SK-N-SH (cell line): ENCODE results near the gene ENTHD1.

Experiments
- EP300 ChIP-seq, 2 experiments: IDR thresholded peaks; 2 replicates each; pipeline versions ENCODE4 v1.4.0 to v1.6.1; 2012; ENCODE audit warnings: borderline replicate concordance in 1 of 2, low read depth in 1 of 2, low read length in 1 of 2
- FOXJ3 ChIP-seq: sonication (generic); formaldehyde crosslinking; IDR thresholded peaks from 2 replicates; pipeline ENCODE4 v1.5.1; 2020; ENCODE audit warnings: mild to moderate bottlenecking, missing genetic modification reagents
- MEF2A ChIP-seq: IDR thresholded peaks from 2 replicates; pipeline ENCODE4 v1.4.0; 2012; ENCODE audit warnings: low read depth, borderline replicate concordance
- NFIC ChIP-seq: IDR thresholded peaks from 2 replicates; pipeline ENCODE4 v1.4.0; 2012; ENCODE audit warnings: borderline replicate concordance
- POLR2AphosphoS5 ChIP-seq: IDR thresholded peaks from 2 replicates; pipeline ENCODE4 v1.6.1; 2012; ENCODE audit warnings: low read depth, low read length
- RAD21 ChIP-seq: IDR thresholded peaks from 2 replicates; pipeline ENCODE4 v1.6.1; 2012; ENCODE audit warnings: mild to moderate bottlenecking, low read length
- SIN3A ChIP-seq: IDR thresholded peaks from 2 replicates; pipeline ENCODE4 v1.6.1; 2012; ENCODE audit warnings: low read depth, mild to moderate bottlenecking, low read length, moderate library complexity, borderline replicate concordance
- SMC3 ChIP-seq: IDR thresholded peaks from 2 replicates; pipeline ENCODE4 v1.6.1; 2012; ENCODE audit warnings: low read depth, low read length, improper control_type of control experiment
- YY1 ChIP-seq: IDR thresholded peaks from 2 replicates; pipeline ENCODE4 v1.4.0; 2012; ENCODE audit warnings: low read depth, mild to moderate bottlenecking
- TF ChIP-seq, protein P1 (sequence below): fragments of 200-600 bp; sonication (generic); IDR thresholded peaks from 2 replicates; pipeline ENCODE4 v1.6.1; 2017; ENCODE audit warnings: antibody characterized with exemption, mild to moderate bottlenecking, moderate library complexity
- TF ChIP-seq, protein P2 (sequence below): fragments of 150-350 bp; IDR thresholded peaks from 2 replicates; pipeline ENCODE4 v1.6.1; 2017; ENCODE audit warnings: antibody characterized with exemption, low read length, low read depth, borderline replicate concordance
- TF ChIP-seq, protein P3 (sequence below): IDR thresholded peaks from 2 replicates; pipeline ENCODE4 v1.4.0; 2012; ENCODE audit warnings: low read depth, borderline replicate concordance

DNA sequence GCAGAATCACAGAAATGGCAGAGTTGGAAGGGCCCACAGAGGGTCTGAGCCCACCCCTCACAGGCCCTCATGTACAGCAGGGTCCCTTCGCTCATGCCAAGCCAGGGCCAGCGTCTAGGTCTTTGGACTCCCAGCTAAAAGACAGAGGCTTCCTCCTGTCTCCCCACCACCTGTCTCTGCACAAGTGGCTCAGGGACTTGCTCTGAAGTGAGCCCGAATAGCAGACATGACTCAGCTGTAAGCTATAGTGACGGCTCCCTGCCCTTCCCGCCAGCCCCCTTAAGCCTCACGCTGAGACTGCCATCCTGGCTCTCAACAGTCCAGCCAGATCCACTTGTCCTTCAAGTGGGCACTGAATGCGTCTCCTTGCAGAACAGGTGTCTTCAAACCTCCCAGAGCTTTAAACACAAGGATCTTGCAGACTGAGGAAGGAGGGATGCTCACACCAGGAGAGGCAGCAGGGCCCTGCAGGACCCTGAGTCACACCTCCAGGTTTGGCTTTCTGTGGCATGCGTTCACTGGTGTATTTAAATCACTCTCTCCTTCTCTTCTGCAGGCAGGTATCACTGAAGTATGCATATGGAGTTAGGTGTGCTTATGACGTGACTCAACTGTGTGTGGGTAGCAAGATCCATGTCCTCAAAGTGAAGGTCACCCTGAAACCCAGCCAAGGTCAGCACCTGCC, 168.1 kb downstream of the ENTHD1 start:
- no peak for TF ChIP-seq POLR2AphosphoS5
- TF ChIP-seq, protein P1, sequence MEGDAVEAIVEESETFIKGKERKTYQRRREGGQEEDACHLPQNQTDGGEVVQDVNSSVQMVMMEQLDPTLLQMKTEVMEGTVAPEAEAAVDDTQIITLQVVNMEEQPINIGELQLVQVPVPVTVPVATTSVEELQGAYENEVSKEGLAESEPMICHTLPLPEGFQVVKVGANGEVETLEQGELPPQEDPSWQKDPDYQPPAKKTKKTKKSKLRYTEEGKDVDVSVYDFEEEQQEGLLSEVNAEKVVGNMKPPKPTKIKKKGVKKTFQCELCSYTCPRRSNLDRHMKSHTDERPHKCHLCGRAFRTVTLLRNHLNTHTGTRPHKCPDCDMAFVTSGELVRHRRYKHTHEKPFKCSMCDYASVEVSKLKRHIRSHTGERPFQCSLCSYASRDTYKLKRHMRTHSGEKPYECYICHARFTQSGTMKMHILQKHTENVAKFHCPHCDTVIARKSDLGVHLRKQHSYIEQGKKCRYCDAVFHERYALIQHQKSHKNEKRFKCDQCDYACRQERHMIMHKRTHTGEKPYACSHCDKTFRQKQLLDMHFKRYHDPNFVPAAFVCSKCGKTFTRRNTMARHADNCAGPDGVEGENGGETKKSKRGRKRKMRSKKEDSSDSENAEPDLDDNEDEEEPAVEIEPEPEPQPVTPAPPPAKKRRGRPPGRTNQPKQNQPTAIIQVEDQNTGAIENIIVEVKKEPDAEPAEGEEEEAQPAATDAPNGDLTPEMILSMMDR = no peak
- TF ChIP-seq, protein P2, sequence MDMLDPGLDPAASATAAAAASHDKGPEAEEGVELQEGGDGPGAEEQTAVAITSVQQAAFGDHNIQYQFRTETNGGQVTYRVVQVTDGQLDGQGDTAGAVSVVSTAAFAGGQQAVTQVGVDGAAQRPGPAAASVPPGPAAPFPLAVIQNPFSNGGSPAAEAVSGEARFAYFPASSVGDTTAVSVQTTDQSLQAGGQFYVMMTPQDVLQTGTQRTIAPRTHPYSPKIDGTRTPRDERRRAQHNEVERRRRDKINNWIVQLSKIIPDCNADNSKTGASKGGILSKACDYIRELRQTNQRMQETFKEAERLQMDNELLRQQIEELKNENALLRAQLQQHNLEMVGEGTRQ = no peak
- no peak for TF ChIP-seq SMC3
- no peak for TF ChIP-seq YY1
- TF ChIP-seq NFIC = no peak
- TF ChIP-seq RAD21 = no peak
- no peak for TF ChIP-seq MEF2A
- no peak for TF ChIP-seq SIN3A
- no peak for TF ChIP-seq EP300 (IDR thresholded peaks at IDR 0.05; ENCODE audit: borderline replicate concordance in 1 of 2, low read depth in 1 of 2, low read length in 1 of 2)
- no peak for TF ChIP-seq FOXJ3 (CRISPR knock-in tag)
- TF ChIP-seq, protein P3, sequence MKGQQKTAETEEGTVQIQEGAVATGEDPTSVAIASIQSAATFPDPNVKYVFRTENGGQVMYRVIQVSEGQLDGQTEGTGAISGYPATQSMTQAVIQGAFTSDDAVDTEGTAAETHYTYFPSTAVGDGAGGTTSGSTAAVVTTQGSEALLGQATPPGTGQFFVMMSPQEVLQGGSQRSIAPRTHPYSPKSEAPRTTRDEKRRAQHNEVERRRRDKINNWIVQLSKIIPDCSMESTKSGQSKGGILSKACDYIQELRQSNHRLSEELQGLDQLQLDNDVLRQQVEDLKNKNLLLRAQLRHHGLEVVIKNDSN = no peak
